Neural cell (in vitro differentiated cells): Measurements from ENCODE around the gene THAP12. TPM values are rescaled to one million over a fixed set of nuclear protein-coding genes. Genes with fewer than 3 reads are reported as not detected.

Source experiments
- H2AFZ ChIP-seq: fragments of 200-600, 300-800 bp; sonication (generic), shearing (Covaris generic); 2 replicates; pipeline ENCODE4 v1.6.0; 2014; ENCODE audit warnings: low read depth, mild to moderate bottlenecking, antibody characterized with exemption, low read length, moderate library complexity
- H3F3A ChIP-seq: fragments of 200-600 bp; shearing (Covaris generic); 2 replicates; pipeline ENCODE4 v1.6.1; 2016; ENCODE audit warnings: mild to moderate bottlenecking, moderate library complexity, mixed read lengths, antibody characterized with exemption, low read length; ENCODE audit not compliant: insufficient read depth, poor library complexity, severe bottlenecking
- H3K27ac ChIP-seq: fragments of 200-600, 300-800 bp; sonication (generic), shearing (Covaris generic); 2 replicates; pipeline ENCODE4 v1.5.1; 2014; ENCODE audit warnings: mild to moderate bottlenecking, low read length, moderate library complexity
- H3K27me3 ChIP-seq: fragments of 300-800, 200-600 bp; sonication (generic), shearing (Covaris generic); 2 replicates; pipeline ENCODE4 v1.6.0; 2014; ENCODE audit warnings: mild to moderate bottlenecking, low read depth, low read length, moderate library complexity; ENCODE audit not compliant: insufficient read depth
- H3K36me3 ChIP-seq: fragments of 300-800, 200-600 bp; sonication (generic), shearing (Covaris generic); 2 replicates; pipeline ENCODE4 v1.5.1; 2014; ENCODE audit warnings: mild to moderate bottlenecking, antibody characterized with exemption, low read length, moderate library complexity; ENCODE audit not compliant: insufficient read depth
- H3K4me2 ChIP-seq: fragments of 300-800, 200-600 bp; sonication (generic), shearing (Covaris generic); 2 replicates; pipeline ENCODE4 v1.6.0; 2014; ENCODE audit warnings: mild to moderate bottlenecking, low read length
- H3K4me3 ChIP-seq: fragments of 300-800, 200-600 bp; sonication (generic), shearing (Covaris generic); 2 replicates; pipeline ENCODE4 v1.5.1; 2014; ENCODE audit warnings: mild to moderate bottlenecking, low read length, moderate library complexity
- H3K79me2 ChIP-seq: fragments of 200-600 bp; shearing (Covaris generic); replicated peaks from 2 replicates; pipeline ENCODE4 v1.6.0; 2014; ENCODE audit warnings: mild to moderate bottlenecking, low read length, moderate library complexity; ENCODE audit not compliant: insufficient read depth
- H3K9ac ChIP-seq: fragments of 300-800, 200-600 bp; sonication (generic), shearing (Covaris generic); 2 replicates; pipeline ENCODE4 v1.6.1; 2016; ENCODE audit warnings: mild to moderate bottlenecking, low read length, mixed read lengths
- H3K9me2 ChIP-seq: fragments of 200-600 bp; shearing (Covaris generic); 2 replicates; pipeline ENCODE4 v1.6.1; 2016; ENCODE audit warnings: mild to moderate bottlenecking, low read length, mixed read lengths; ENCODE audit not compliant: insufficient read depth
- H3K9me3 ChIP-seq: fragments of 200-600, 300-800 bp; sonication (generic), shearing (Covaris generic); 2 replicates; pipeline ENCODE4 v1.6.1; 2016; ENCODE audit warnings: mild to moderate bottlenecking, mixed run types, low read length, moderate library complexity, mixed read lengths
- H4K20me1 ChIP-seq: fragments of 200-600 bp; shearing (Covaris generic); 2 replicates; pipeline ENCODE4 v1.6.1; 2016; ENCODE audit warnings: mild to moderate bottlenecking, mixed run types; ENCODE audit not compliant: insufficient read depth
- EP300 ChIP-seq: fragments of 450-650 bp; conservative IDR thresholded peaks from 2 replicates; pipeline ENCODE4 v1.6.1; 2014; ENCODE audit warnings: antibody characterized with exemption, mild to moderate bottlenecking, moderate library complexity; ENCODE audit not compliant: poor library complexity, severe bottlenecking
- EZH2 ChIP-seq: fragments of 200-600, 300-800 bp; shearing (Covaris generic), sonication (generic); IDR thresholded peaks from 2 replicates; pipeline ENCODE4 v1.6.1; 2014; ENCODE audit warnings: antibody characterized with exemption, low read length, borderline replicate concordance, mild to moderate bottlenecking; ENCODE audit not compliant: insufficient read depth, poor library complexity, severe bottlenecking
- MXI1 ChIP-seq: fragments of 450-650 bp; conservative IDR thresholded peaks from 2 replicates; pipeline ENCODE4 v1.6.1; 2014; ENCODE audit warnings: antibody characterized with exemption, mild to moderate bottlenecking; ENCODE audit not compliant: poor library complexity, severe bottlenecking
- POLR2AphosphoS5 ChIP-seq: IDR thresholded peaks from 2 replicates; pipeline ENCODE4 v1.6.1; 2012
- RAD21 ChIP-seq: fragments of 450-650 bp; conservative IDR thresholded peaks from 2 replicates; pipeline ENCODE4 v1.6.1; 2014; ENCODE audit warnings: antibody characterized with exemption, mild to moderate bottlenecking, moderate library complexity
- SMC3 ChIP-seq: fragments of 450-650 bp; conservative IDR thresholded peaks from 2 replicates; pipeline ENCODE4 v1.6.1; 2014; ENCODE audit warnings: antibody characterized with exemption, mild to moderate bottlenecking, moderate library complexity; ENCODE audit not compliant: poor library complexity
- TAF1 ChIP-seq: IDR thresholded peaks from 2 replicates; pipeline ENCODE4 v1.6.1; 2012; ENCODE audit warnings: low read depth
- polyA plus RNA-seq: library from polyadenylated mRNA; depleted of rRNA; stranded (reverse); fragments of >200 nt; gene quantifications from 2 replicates; pipeline ENCODE4 v1.2.3, GENCODE V29; 2014
- TF ChIP-seq, protein P1 (sequence below): fragments of 450-650 bp; IDR thresholded peaks from 2 replicates; pipeline ENCODE4 v1.5.1; 2014; ENCODE audit warnings: antibody characterized with exemption, mild to moderate bottlenecking, moderate library complexity; ENCODE audit not compliant: poor library complexity, severe bottlenecking
- TF ChIP-seq, protein P2 (sequence below): IDR thresholded peaks from 2 replicates; pipeline ENCODE4 v1.6.1; 2012; ENCODE audit warnings: borderline replicate concordance

The THAP12 gene
- polyA plus RNA-seq, 1 donor from 2014 or later = 110 TPM

DNA sequence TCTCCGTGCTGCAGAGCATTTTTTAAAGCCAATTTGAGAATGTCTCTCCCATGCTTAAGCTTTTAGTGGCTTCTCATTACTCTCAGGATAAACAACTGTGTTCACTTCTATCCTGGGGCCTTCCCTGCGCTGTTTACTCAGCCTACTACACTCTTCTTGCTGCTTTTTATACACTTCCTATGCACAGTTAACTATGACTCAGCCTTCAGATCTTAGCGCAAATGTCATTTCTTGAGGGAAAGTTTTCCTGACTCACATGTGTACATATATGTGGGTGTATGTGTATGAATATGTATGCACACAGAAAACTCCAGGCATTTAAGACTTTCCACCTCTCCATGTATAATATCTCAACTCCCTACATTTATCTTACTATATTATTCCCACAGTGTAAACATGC lies 9.8 kb downstream of the THAP12 start:
- H4K20me1 ChIP-seq = no peaks in the 10 kb centered on the region
- H3K79me2 ChIP-seq = peaks cover 46% of the 10 kb centered on the region
- H3K27ac ChIP-seq = no peak overlapping the region
- H3K9ac ChIP-seq = no peak overlapping the region
- H3K27me3 ChIP-seq = no peaks in the 10 kb centered on the region
- no peak overlapping the region for H3K4me2 ChIP-seq
- H2AFZ ChIP-seq = no peak overlapping the region
- TF ChIP-seq EZH2 = no peak
- TF ChIP-seq, protein P1, sequence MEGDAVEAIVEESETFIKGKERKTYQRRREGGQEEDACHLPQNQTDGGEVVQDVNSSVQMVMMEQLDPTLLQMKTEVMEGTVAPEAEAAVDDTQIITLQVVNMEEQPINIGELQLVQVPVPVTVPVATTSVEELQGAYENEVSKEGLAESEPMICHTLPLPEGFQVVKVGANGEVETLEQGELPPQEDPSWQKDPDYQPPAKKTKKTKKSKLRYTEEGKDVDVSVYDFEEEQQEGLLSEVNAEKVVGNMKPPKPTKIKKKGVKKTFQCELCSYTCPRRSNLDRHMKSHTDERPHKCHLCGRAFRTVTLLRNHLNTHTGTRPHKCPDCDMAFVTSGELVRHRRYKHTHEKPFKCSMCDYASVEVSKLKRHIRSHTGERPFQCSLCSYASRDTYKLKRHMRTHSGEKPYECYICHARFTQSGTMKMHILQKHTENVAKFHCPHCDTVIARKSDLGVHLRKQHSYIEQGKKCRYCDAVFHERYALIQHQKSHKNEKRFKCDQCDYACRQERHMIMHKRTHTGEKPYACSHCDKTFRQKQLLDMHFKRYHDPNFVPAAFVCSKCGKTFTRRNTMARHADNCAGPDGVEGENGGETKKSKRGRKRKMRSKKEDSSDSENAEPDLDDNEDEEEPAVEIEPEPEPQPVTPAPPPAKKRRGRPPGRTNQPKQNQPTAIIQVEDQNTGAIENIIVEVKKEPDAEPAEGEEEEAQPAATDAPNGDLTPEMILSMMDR = no peak
- TF ChIP-seq SMC3 = no peak
- TF ChIP-seq EP300 = no peak
- no peak for TF ChIP-seq RAD21
- no peak for TF ChIP-seq POLR2AphosphoS5
- TF ChIP-seq, protein P2, sequence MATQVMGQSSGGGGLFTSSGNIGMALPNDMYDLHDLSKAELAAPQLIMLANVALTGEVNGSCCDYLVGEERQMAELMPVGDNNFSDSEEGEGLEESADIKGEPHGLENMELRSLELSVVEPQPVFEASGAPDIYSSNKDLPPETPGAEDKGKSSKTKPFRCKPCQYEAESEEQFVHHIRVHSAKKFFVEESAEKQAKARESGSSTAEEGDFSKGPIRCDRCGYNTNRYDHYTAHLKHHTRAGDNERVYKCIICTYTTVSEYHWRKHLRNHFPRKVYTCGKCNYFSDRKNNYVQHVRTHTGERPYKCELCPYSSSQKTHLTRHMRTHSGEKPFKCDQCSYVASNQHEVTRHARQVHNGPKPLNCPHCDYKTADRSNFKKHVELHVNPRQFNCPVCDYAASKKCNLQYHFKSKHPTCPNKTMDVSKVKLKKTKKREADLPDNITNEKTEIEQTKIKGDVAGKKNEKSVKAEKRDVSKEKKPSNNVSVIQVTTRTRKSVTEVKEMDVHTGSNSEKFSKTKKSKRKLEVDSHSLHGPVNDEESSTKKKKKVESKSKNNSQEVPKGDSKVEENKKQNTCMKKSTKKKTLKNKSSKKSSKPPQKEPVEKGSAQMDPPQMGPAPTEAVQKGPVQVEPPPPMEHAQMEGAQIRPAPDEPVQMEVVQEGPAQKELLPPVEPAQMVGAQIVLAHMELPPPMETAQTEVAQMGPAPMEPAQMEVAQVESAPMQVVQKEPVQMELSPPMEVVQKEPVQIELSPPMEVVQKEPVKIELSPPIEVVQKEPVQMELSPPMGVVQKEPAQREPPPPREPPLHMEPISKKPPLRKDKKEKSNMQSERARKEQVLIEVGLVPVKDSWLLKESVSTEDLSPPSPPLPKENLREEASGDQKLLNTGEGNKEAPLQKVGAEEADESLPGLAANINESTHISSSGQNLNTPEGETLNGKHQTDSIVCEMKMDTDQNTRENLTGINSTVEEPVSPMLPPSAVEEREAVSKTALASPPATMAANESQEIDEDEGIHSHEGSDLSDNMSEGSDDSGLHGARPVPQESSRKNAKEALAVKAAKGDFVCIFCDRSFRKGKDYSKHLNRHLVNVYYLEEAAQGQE = no peak
- no peak for TF ChIP-seq MXI1
- no peak for TF ChIP-seq TAF1
- no peak overlapping the region for H3K4me3 ChIP-seq
- no peaks in the 10 kb centered on the region for H3K9me2 ChIP-seq
- H3K36me3 ChIP-seq = no peaks in the 10 kb centered on the region
- no peaks in the 10 kb centered on the region for H3K9me3 ChIP-seq
- no peaks in the 10 kb centered on the region for H3F3A ChIP-seq

DNA sequence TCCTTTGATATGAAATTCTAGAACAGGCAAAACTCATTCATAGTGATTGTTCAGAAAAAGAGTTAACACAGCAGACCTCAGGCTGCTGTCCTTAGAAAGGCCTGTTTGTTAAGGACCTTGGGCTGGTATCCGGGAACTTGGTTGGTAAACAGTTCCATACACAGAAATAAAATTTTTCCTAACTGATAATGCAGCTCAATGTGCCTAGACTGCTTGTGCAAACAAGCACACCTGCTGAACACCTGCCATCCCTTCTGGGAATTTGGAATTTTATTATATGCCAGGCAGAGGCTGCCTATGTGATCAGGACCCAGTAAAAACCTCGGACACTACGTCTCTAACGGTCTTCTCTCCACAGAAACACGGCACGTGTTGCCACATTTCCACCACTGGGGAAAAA lies 11.5 kb downstream of the THAP12 start:
- no peak overlapping the region for H2AFZ ChIP-seq
- H3K79me2 ChIP-seq = peaks cover 35% of the 10 kb centered on the region
- H3K9me3 ChIP-seq = no peaks in the 10 kb centered on the region
- no peak overlapping the region for H3K4me3 ChIP-seq
- H3K9me2 ChIP-seq = no peaks in the 10 kb centered on the region
- no peak overlapping the region for H3K9ac ChIP-seq
- H3K27ac ChIP-seq = no peak overlapping the region
- no peaks in the 10 kb centered on the region for H4K20me1 ChIP-seq
- TF ChIP-seq RAD21 (no peak), MXI1 (no peak), EZH2 (no peak)
- H3K36me3 ChIP-seq = no peaks in the 10 kb centered on the region
- H3F3A ChIP-seq = no peaks in the 10 kb centered on the region
- H3K4me2 ChIP-seq = no peak overlapping the region
- H3K27me3 ChIP-seq = no peaks in the 10 kb centered on the region

DNA sequence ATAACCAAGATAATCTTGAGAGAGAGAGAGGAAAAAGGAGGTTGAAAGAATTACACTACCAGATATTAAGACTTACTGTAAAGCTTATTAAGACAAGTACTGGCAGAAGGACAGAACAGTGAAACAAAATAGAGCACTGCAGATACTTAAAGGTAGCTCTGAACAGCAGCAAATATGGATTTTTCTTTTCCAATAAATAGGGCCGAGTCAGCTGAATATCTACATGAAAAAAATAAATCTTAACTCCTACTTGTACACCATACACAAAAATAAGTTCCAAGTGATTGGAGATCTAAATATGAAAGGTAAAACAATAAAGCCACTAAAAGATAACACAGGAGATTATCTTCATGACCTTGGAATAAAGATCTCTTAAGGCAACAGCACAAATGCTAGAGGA lies 12.4 kb downstream of the THAP12 start:
- H3K9ac ChIP-seq = no peak overlapping the region

More for the DNA sequence above, 12.4 kb downstream of the THAP12 start:
- Histone ChIP-seq H4K20me1 (no peaks in the 10 kb centered on the region), H3K79me2 (peaks cover 29% of the 10 kb centered on the region), H3K4me3 (no peak overlapping the region), H3K9me2 (no peaks in the 10 kb centered on the region), H3K27ac (no peak overlapping the region), H3K9me3 (no peaks in the 10 kb centered on the region), H3F3A (no peaks in the 10 kb centered on the region), H2AFZ (no peak overlapping the region), H3K27me3 (no peaks in the 10 kb centered on the region), H3K4me2 (no peak overlapping the region), H3K36me3 (no peaks in the 10 kb centered on the region)
- TF ChIP-seq EP300 (no peak), RAD21 (no peak), MXI1 (no peak), POLR2AphosphoS5 (no peak), EZH2 (no peak), TAF1 (no peak), SMC3 (no peak)
- TF ChIP-seq, protein P1 = no peak
- TF ChIP-seq, protein P2 = no peak
